Muscle layer of duodenum (tissue), 2 donors: ENCODE data around the gene ITGA3.

Experiments
- H3K27ac ChIP-seq: one replicate; pipeline ENCODE4 v1.7.0; 2013; ENCODE audit warnings: mild to moderate bottlenecking, low read length
- H3K27me3 ChIP-seq: one replicate; pipeline ENCODE4 v1.7.0; 2013; ENCODE audit warnings: low read depth, mild to moderate bottlenecking, control low read depth, low read length
- H3K36me3 ChIP-seq, 2 donors: one replicate each; pipeline ENCODE4 v1.7.0; 2013; ENCODE audit warnings: low read length in 2 of 2, control low read depth in 1 of 2, mild to moderate bottlenecking in 1 of 2; ENCODE audit not compliant: insufficient read depth in 2 of 2, control insufficient read depth in 1 of 2
- H3K4me1 ChIP-seq, 2 donors: one replicate each; pipeline ENCODE4 v1.7.0; 2013; ENCODE audit warnings: low read length in 2 of 2, mild to moderate bottlenecking in 2 of 2, control low read depth in 1 of 2, moderate library complexity in 1 of 2; ENCODE audit not compliant: insufficient read depth in 2 of 2, control insufficient read depth in 1 of 2
- H3K4me3 ChIP-seq, 2 donors: one replicate each; pipeline ENCODE4 v1.7.0; 2013; ENCODE audit warnings: low read length in 2 of 2, low read depth in 1 of 2, mild to moderate bottlenecking in 1 of 2
- H3K9me3 ChIP-seq, 2 donors: one replicate each; pipeline ENCODE4 v1.7.0; 2013; ENCODE audit warnings: low read length in 2 of 2, control low read depth in 1 of 2, mild to moderate bottlenecking in 1 of 2; ENCODE audit not compliant: control insufficient read depth in 1 of 2
- donor health status: healthy.

Gene ITGA3

DNA sequence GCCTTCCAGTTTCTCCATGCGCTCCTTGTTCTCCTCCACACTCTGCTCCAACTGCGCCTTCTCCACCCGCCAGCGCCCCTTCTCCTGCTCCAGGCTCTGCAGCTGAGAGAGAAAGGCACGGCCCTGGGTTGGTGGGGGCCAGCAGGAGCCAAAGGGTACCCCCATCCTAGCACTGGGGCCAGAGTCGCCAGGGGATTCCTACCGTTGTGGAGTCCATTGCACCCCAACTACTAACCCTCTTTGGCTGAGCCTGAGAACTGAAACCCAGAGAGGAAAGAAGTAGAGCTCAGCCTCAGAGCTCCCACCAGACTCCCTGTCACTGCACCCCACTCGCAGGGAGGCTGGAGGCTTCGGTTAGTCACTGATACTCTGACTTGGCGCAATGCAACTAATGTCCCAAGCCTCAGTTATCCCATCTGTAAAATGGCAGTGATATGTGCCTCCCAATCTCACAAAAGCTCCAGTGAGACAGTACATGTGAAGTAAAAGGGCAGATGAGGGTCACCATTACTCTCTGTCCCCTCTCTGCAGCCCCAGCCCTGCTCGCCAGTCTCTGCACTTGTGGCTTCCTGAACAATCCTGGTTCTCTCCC, 80.3 kb downstream of the ITGA3 start:
- Histone ChIP-seq H3K27me3 (no peaks in the 10 kb centered on the region), H3K36me3 (peaks cover 52 to 61% of the 10 kb centered on the region in 2 donors), H3K4me3 (no peak overlapping the region), H3K4me1 (peaks cover 4 to 25% of the 10 kb centered on the region in 2 donors), H3K9me3 (no peaks in the 10 kb centered on the region), H3K27ac (no peak overlapping the region)

DNA sequence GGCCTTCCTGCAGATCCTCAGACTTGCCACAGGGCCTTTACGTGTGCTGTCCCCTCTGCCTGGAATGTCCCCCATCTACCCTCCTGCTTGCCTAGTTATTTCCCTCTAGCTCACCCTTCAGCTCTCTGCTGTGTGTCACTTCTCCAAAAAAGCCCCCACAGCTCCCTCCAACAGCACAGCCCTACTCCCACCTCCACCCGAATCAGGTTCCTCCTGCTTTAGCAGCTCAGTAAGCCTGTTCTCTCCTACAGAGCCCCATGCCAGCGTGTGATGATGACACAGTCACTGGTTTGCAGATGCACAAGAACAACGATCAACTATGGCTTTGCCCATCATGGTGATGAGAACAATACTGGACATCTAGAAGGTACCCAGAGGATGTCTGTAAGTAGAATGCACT, 81.1 kb downstream of the ITGA3 start:
- Histone ChIP-seq H3K4me3 (no peak overlapping the region), H3K27ac (no peak overlapping the region), H3K9me3 (no peaks in the 10 kb centered on the region), H3K36me3 (peaks cover 57 to 68% of the 10 kb centered on the region in 2 donors), H3K27me3 (no peaks in the 10 kb centered on the region), H3K4me1 (peaks cover 4 to 25% of the 10 kb centered on the region in 2 donors)

DNA sequence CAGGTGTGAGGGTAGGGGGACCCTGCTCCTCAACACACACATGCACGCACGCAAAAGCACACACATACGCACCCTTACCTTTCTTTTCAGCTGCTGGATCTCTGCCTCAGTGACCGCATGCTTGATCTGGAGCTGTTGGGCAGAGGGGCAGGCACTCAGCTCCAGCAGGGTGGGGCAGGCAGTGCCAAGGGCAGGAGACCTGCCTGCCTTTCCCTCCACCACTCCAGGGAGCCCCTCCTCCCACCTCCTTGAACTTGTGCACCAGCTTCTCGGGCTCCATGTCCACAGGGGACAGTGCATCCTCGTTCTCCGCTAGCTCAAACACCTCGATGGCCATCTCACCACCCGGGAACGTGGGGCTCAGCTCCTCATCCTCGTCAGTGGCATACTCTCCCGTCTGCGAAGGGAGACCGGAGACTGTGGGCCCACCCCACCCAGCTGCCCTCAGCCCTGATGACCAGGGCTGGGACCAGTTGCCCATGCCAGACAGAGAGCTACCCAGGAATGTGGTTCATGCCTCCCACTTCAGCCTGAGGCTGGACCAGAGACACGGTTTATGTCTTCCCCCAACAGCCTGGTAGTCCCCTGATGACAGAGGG, 83.4 kb downstream of the ITGA3 start:
- peaks cover 4 to 10% of the 10 kb centered on the region in 2 donors for H3K4me1 ChIP-seq
- H3K36me3 ChIP-seq: peaks cover 77 to 91% of the 10 kb centered on the region in 2 donors
- no peak overlapping the region for H3K4me3 ChIP-seq
- H3K27me3 ChIP-seq: no peaks in the 10 kb centered on the region
- no peak overlapping the region for H3K27ac ChIP-seq
- H3K9me3 ChIP-seq: no peaks in the 10 kb centered on the region
